ENCODE results near the gene RGS13.

The RGS13 gene

GRCh38 chr1:192698731-192699130 lies 62.8 kb downstream of the RGS13 start:
- no peak for DNase-seq (ENCODE audit: low read depth)
- TF ChIP-seq, protein P1, sequence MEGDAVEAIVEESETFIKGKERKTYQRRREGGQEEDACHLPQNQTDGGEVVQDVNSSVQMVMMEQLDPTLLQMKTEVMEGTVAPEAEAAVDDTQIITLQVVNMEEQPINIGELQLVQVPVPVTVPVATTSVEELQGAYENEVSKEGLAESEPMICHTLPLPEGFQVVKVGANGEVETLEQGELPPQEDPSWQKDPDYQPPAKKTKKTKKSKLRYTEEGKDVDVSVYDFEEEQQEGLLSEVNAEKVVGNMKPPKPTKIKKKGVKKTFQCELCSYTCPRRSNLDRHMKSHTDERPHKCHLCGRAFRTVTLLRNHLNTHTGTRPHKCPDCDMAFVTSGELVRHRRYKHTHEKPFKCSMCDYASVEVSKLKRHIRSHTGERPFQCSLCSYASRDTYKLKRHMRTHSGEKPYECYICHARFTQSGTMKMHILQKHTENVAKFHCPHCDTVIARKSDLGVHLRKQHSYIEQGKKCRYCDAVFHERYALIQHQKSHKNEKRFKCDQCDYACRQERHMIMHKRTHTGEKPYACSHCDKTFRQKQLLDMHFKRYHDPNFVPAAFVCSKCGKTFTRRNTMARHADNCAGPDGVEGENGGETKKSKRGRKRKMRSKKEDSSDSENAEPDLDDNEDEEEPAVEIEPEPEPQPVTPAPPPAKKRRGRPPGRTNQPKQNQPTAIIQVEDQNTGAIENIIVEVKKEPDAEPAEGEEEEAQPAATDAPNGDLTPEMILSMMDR (IDR thresholded peaks at IDR 0.05; ENCODE audit: low read length, missing control alignments) = no peak
- H3K4me3 ChIP-seq (replicated peaks; ENCODE audit: low read depth, low read length) = no peak overlapping the region

- H3K4me3 ChIP-seq (replicated peaks; ENCODE audit: low read depth, low read length) = no peak overlapping the region
- TF ChIP-seq, protein P1 (IDR thresholded peaks at IDR 0.05; ENCODE audit: low read length, missing control alignments) = no peak
- peak; percentile 84 for DNase-seq (ENCODE audit: low read depth)
These were observed 64.9 kb downstream of the RGS13 start for GRCh38 chr1:192700834-192701271.

GRCh38 chr1:192702212-192702902 lies 66.4 kb downstream of the RGS13 start:
- TF ChIP-seq, protein P1 (IDR thresholded peaks at IDR 0.05; ENCODE audit: low read length, missing control alignments) = no peak
- H3K4me3 ChIP-seq (replicated peaks; ENCODE audit: low read depth, low read length) = no peak overlapping the region
- DNase-seq (ENCODE audit: low read depth) = peak; percentile 67

DNA sequence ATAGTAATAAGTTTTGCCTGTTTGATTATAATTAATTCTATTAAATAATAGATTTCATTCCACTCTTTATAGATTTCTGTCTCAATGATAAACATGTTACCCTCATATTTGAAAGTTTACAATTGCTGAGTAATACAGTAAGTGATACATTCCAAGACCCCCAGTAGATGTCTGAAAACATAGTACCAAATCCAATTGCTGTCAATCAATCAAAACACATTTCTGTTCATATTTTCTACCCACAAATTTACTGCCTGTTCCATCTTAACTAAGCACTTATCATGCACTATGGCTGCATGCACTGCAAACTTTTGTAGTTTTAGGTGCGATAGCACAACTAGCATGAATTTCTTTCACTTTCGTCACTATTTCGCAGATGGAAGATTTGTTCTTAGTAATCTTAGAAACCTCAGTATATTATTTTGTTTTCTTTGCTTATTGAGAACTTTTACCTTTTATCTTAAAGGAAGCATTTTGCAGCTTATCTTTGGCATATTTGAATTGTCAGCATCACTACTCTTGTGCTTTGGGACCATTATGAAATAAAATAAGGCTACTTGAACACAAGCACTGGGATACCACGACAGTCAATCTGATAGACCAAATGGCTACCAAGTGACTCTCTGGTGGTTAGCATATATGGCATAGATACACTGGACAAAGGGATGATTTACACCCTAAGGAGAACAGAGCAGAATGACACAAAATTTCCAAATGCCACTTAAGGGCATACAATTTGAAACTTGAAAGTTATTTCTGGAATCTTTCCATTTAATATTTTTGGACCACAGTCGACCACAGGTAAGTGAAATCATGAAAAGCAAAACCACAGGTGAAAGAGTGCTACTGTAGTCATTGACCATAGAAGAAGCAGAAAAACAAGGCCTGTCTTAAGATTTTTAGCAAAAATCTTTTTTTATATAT lies 67.6 kb downstream of the RGS13 start:
- H3K4me3 ChIP-seq (replicated peaks; ENCODE audit: low read depth, low read length) = no peak overlapping the region
- DNase-seq (ENCODE audit: low read depth) = no peak
- TF ChIP-seq, protein P1 (IDR thresholded peaks at IDR 0.05; ENCODE audit: low read length, missing control alignments) = no peak

- TF ChIP-seq, protein P1 (IDR thresholded peaks at IDR 0.05; ENCODE audit: low read length, missing control alignments) = no peak
- H3K4me3 ChIP-seq (replicated peaks; ENCODE audit: low read depth, low read length) = no peak overlapping the region
- no peak for DNase-seq (ENCODE audit: low read depth)
These were observed 69.6 kb downstream of the RGS13 start for GRCh38 chr1:192705510-192705909.

- no peak overlapping the region for H3K4me3 ChIP-seq (replicated peaks; ENCODE audit: low read depth, low read length)
- DNase-seq (ENCODE audit: low read depth) = no peak
- TF ChIP-seq, protein P1 (IDR thresholded peaks at IDR 0.05; ENCODE audit: low read length, missing control alignments) = no peak
These were observed 71.0 kb downstream of the RGS13 start for GRCh38 chr1:192706936-192707335.

Data from fibroblast of pulmonary artery (primary cell).